Neural progenitor cell (in vitro differentiated cells): Measurements from ENCODE around the gene ARHGAP45.

Experiments used
- EZH2 ChIP-seq: fragments of 200-600 bp; sonication (generic); IDR thresholded peaks from 2 replicates; pipeline ENCODE4 v1.6.1; 2017; ENCODE audit warnings: antibody characterized with exemption, mild to moderate bottlenecking, moderate library complexity
- TF ChIP-seq, protein P1 (sequence below): fragments of 200-600 bp; sonication (generic); IDR thresholded peaks from 2 replicates; pipeline ENCODE4 v1.5.1; 2017; ENCODE audit warnings: antibody characterized with exemption, mild to moderate bottlenecking

- TF ChIP-seq, protein P1, sequence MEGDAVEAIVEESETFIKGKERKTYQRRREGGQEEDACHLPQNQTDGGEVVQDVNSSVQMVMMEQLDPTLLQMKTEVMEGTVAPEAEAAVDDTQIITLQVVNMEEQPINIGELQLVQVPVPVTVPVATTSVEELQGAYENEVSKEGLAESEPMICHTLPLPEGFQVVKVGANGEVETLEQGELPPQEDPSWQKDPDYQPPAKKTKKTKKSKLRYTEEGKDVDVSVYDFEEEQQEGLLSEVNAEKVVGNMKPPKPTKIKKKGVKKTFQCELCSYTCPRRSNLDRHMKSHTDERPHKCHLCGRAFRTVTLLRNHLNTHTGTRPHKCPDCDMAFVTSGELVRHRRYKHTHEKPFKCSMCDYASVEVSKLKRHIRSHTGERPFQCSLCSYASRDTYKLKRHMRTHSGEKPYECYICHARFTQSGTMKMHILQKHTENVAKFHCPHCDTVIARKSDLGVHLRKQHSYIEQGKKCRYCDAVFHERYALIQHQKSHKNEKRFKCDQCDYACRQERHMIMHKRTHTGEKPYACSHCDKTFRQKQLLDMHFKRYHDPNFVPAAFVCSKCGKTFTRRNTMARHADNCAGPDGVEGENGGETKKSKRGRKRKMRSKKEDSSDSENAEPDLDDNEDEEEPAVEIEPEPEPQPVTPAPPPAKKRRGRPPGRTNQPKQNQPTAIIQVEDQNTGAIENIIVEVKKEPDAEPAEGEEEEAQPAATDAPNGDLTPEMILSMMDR: no peak
- TF ChIP-seq EZH2: no peak
Measured at GRCh38 chr19:1115646-1116420, 48.9 kb downstream of the ARHGAP45 start.
